H1 (cell line): Measurements from ENCODE around the gene GALP. TPM values are rescaled to one million over a fixed set of nuclear protein-coding genes. Genes with fewer than 3 reads are reported as not detected.

Experiments used
- CTCF ChIA-PET: fragments of 300-600 bp; sonication (Branson Sonifier 250); formaldehyde crosslinking; loops from one replicate; lab custom pipeline; 2021; ENCODE audit not compliant: partially characterized antibody; lab: Charles Lee
- POLR2A ChIA-PET: fragments of 300-600 bp; sonication (Branson Sonifier 250); formaldehyde crosslinking; loops from one replicate; lab custom pipeline; 2021; ENCODE audit warnings: inconsistent platforms; ENCODE audit not compliant: partially characterized antibody; lab: Charles Lee
- DNase-seq, 2 experiments: peaks; one replicate each; pipeline versions ENCODE4 v3.0.0 to v3.0.0-alpha.2; 2010 to 2022; ENCODE audit warnings: low spot score in 2 of 2, low read depth in 1 of 2, mixed read lengths in 1 of 2
- FAIRE-seq: peaks from 2 replicates; lab custom pipeline; 2011; peaks lifted over from hg19 to GRCh38; lab: Jason Lieb, UNC
- H2AFZ ChIP-seq: 2 replicates; pipeline ENCODE4 v1.8.1; 2012; ENCODE audit warnings: low read length, inconsistent platforms
- H2AK5ac ChIP-seq: 2 replicates; pipeline ENCODE4 v1.6.1; 2013; ENCODE audit warnings: low read depth, low read length
- H2BK120ac ChIP-seq: replicated peaks from 2 replicates; pipeline ENCODE3; 2013; ENCODE audit warnings: low read depth, low read length, inconsistent platforms
- H2BK12ac ChIP-seq: 2 replicates; pipeline ENCODE4 v1.6.1; 2013; ENCODE audit warnings: low read depth, low read length
- H2BK15ac ChIP-seq: 2 replicates; pipeline ENCODE4 v1.6.1; 2013; ENCODE audit warnings: low read length
- H2BK20ac ChIP-seq: 2 replicates; pipeline ENCODE4 v1.6.1; 2013; ENCODE audit warnings: low read length
- H2BK5ac ChIP-seq: 2 replicates; pipeline ENCODE4 v1.6.1; 2013; ENCODE audit warnings: low read depth, low read length
- H3K14ac ChIP-seq: 2 replicates; pipeline ENCODE4 v1.6.1; 2013; ENCODE audit warnings: inconsistent platforms; ENCODE audit not compliant: insufficient read length
- H3K18ac ChIP-seq: 2 replicates; pipeline ENCODE4 v1.6.1; 2013; ENCODE audit warnings: low read length; ENCODE audit errors: extremely low read depth
- H3K23ac ChIP-seq: 2 replicates; pipeline ENCODE4 v1.6.1; 2013; ENCODE audit warnings: inconsistent platforms; ENCODE audit not compliant: insufficient read length
- H3K23me2 ChIP-seq: 2 replicates; pipeline ENCODE4 v1.6.1; 2013; ENCODE audit warnings: low read depth, low read length
- H3K27ac ChIP-seq: 2 replicates; pipeline ENCODE4 v1.6.1; 2011; ENCODE audit warnings: low read depth, low read length, inconsistent platforms
- H3K27me3 ChIP-seq, 4 experiments: replicated peaks in 1 of 4; 1 replicate in 1 of 4; 2 replicates in 3 of 4; pipeline versions ENCODE4 v1.6.1 to v1.8.1; 2011 to 2013; ENCODE audit warnings: low read length in 3 of 4, mild to moderate bottlenecking in 3 of 4, inconsistent platforms in 2 of 4, mixed read lengths in 2 of 4, moderate library complexity in 1 of 4; ENCODE audit not compliant: control insufficient read depth in 3 of 4, insufficient read depth in 3 of 4; ENCODE audit errors: extremely low read depth in 1 of 4
- H3K36me3 ChIP-seq, 4 experiments: 2 replicates each; pipeline versions ENCODE4 v1.6.1 to v1.8.1; 2011 to 2013; ENCODE audit warnings: mild to moderate bottlenecking in 4 of 4, low read length in 3 of 4, moderate library complexity in 2 of 4, control low read depth in 1 of 4, inconsistent platforms in 1 of 4; ENCODE audit not compliant: insufficient read depth in 4 of 4, control insufficient read depth in 2 of 4
- H3K4ac ChIP-seq: replicated peaks from 2 replicates; pipeline ENCODE3; 2013; ENCODE audit warnings: low read length, low read depth, mixed read lengths, inconsistent platforms; ENCODE audit not compliant: insufficient read length
- H3K4me1 ChIP-seq, 4 experiments: replicated peaks in 1 of 4; 1 replicate in 1 of 4; 2 replicates in 3 of 4; pipeline versions ENCODE4 v1.6.1 to v1.8.1; 2011 to 2013; ENCODE audit warnings: low read length in 3 of 4, inconsistent platforms in 2 of 4, mixed read lengths in 1 of 4; ENCODE audit not compliant: insufficient read depth in 4 of 4, control insufficient read depth in 3 of 4
- H3K4me2 ChIP-seq, 2 experiments: 2 replicates each; pipeline versions ENCODE4 v1.6.1 to v1.8.1; 2011 to 2013; ENCODE audit warnings: low read depth in 2 of 2, low read length in 2 of 2, control low read depth in 1 of 2, inconsistent platforms in 1 of 2, mild to moderate bottlenecking in 1 of 2; ENCODE audit not compliant: insufficient read depth in 1 of 2
- H3K4me3 ChIP-seq, 4 experiments: fragments of 200-600, 300-600 bp in 1 of 4; sonication (generic), shearing (Covaris generic), sonication (Bioruptor Twin) in 1 of 4; 2 replicates each; pipeline versions ENCODE4 v1.5.1 to v1.8.1; 2011 to 2016; ENCODE audit warnings: low read length in 4 of 4, low read depth in 3 of 4, control low read depth in 2 of 4, inconsistent platforms in 2 of 4, mild to moderate bottlenecking in 2 of 4, mixed read lengths in 1 of 4, moderate library complexity in 1 of 4; ENCODE audit not compliant: insufficient read depth in 2 of 4; ENCODE audit errors: extremely low read depth in 1 of 4
- H3K56ac ChIP-seq: replicated peaks from 2 replicates; pipeline ENCODE3; 2013; ENCODE audit warnings: low read depth, mild to moderate bottlenecking, mixed read lengths, low read length, inconsistent platforms; ENCODE audit not compliant: insufficient read length
- H3K79me1 ChIP-seq: 2 replicates; pipeline ENCODE4 v1.6.1; 2013; ENCODE audit warnings: low read depth, low read length, control low read depth
- H3K79me2 ChIP-seq, 2 experiments: 2 replicates each; pipeline versions ENCODE4 v1.6.1 to v1.8.1; 2012 to 2013; ENCODE audit warnings: low read length in 2 of 2, mild to moderate bottlenecking in 2 of 2, inconsistent platforms in 1 of 2; ENCODE audit not compliant: insufficient read depth in 2 of 2, control insufficient read depth in 1 of 2
- H3K9ac ChIP-seq, 4 experiments: replicated peaks in 1 of 4; 1 replicate in 1 of 4; 2 replicates in 3 of 4; pipeline versions ENCODE4 v1.6.1 to v1.8.1; 2011 to 2013; ENCODE audit warnings: low read depth in 3 of 4, low read length in 3 of 4, control low read depth in 2 of 4, mild to moderate bottlenecking in 2 of 4, moderate library complexity in 2 of 4, inconsistent platforms in 1 of 4; ENCODE audit errors: extremely low read depth in 1 of 4
- H3K9me3 ChIP-seq, 2 experiments: 2 replicates each; pipeline versions ENCODE4 v1.6.1 to v1.8.1; 2012 to 2013; ENCODE audit warnings: mild to moderate bottlenecking in 2 of 2, moderate library complexity in 2 of 2, control low read depth in 1 of 2, inconsistent platforms in 1 of 2, low read depth in 1 of 2, low read length in 1 of 2, mixed read lengths in 1 of 2; ENCODE audit not compliant: insufficient read depth in 2 of 2
- H4K20me1 ChIP-seq, 2 experiments: replicated peaks in 1 of 2; 2 replicates each; pipeline versions ENCODE3 to v1.8.1; 2011 to 2013; ENCODE audit warnings: inconsistent platforms in 2 of 2, low read length in 2 of 2, mild to moderate bottlenecking in 1 of 2; ENCODE audit not compliant: insufficient read depth in 2 of 2, control insufficient read depth in 1 of 2
- H4K5ac ChIP-seq: 2 replicates; pipeline ENCODE4 v1.6.1; 2013; ENCODE audit warnings: low read length, low read depth, mixed read lengths, inconsistent platforms; ENCODE audit not compliant: insufficient read length
- H4K8ac ChIP-seq: 2 replicates; pipeline ENCODE4 v1.8.0; 2013; ENCODE audit warnings: mild to moderate bottlenecking, moderate library complexity, low read length, inconsistent platforms; ENCODE audit not compliant: insufficient read depth; ENCODE audit errors: extremely low read depth
- H4K91ac ChIP-seq: replicated peaks from 2 replicates; pipeline ENCODE3; 2013; ENCODE audit warnings: low read length, mixed read lengths, inconsistent platforms; ENCODE audit not compliant: insufficient read length
- JUN ChIP-seq: IDR thresholded peaks from 2 replicates; pipeline ENCODE4 v1.6.1; 2011; ENCODE audit warnings: low read depth, mild to moderate bottlenecking, improper control_type of control experiment, low read length
- POLR2A ChIP-seq, 2 experiments: IDR thresholded peaks; 1 replicate in 1 of 2; 2 replicates in 1 of 2; pipeline ENCODE4 v1.6.1; 2011; ENCODE audit warnings: low read depth in 2 of 2, low read length in 2 of 2, mild to moderate bottlenecking in 2 of 2; ENCODE audit errors: control extremely low read depth in 1 of 2
- SIX5 ChIP-seq: IDR thresholded peaks from 2 replicates; pipeline ENCODE4 v1.6.1; 2011; ENCODE audit warnings: mild to moderate bottlenecking, low read depth, low read length
- WGBS, 2 experiments: shearing (Covaris generic) in 1 of 2; methylation state at CpG; one replicate each; pipeline versions ENCODE4 v1.1.6 to v1.1.7; 2013 to 2015; ENCODE audit warnings: low lambda C conversion rate in 2 of 2, mixed read lengths in 2 of 2, inconsistent platforms in 1 of 2, low coverage in 1 of 2, missing lambda C conversion rate in 1 of 2; ENCODE audit not compliant: insufficient replicate concordance in 2 of 2, insufficient coverage in 1 of 2, insufficient read length in 1 of 2; ENCODE audit errors: extremely low coverage in 1 of 2, missing lambda C conversion rate in 1 of 2; 5-methylcytosine and 5-hydroxymethylcytosine counted together
- polyA plus RNA-seq, 7 experiments: library from polyadenylated mRNA; depleted of rRNA in 3 of 7; stranded (reverse) in 5 of 7; unstranded in 2 of 7; fragments of >200 nt in 5 of 7; fragments of 200-250 nt in 2 of 7; gene quantifications; 1 replicate in 5 of 7; 2 replicates in 1 of 7; 4 replicates in 1 of 7; pipeline versions ENCODE4 v1.2.1 to v1.2.3, GENCODE V29; 2011 to 2013; ENCODE audit warnings: missing spikeins in 2 of 7, mixed read lengths in 2 of 7
- total RNA-seq: library from RNA; stranded (reverse); fragmentation: NEBNext Ultra II Directional; extraction: Animal tissue kit (Norgen Biotek cat#: 25700); gene quantifications from 2 replicates; pipeline ENCODE4 v1.2.1, GENCODE V29; 2021

Gene GALP
- total and polyA plus RNA-seq, 2 of the 8 experiments (the other 6 are each of a cell fraction or from before 2014, with no cell fraction given), result 0.14 TPM; not detected in 1

- 83% methylated on average over 14 of the region's 14 CpGs; no CpG with 5 or more reads in 1 of the 2 experiments for WGBS, 2 experiments
- Histone ChIP-seq H3K79me1 (no peaks in the 10 kb centered on the region), H2AK5ac (no peak overlapping the region), H4K91ac (no peak overlapping the region), H3K27me3 (no peaks in the 10 kb centered on the region), H3K79me2 (no peaks in the 10 kb centered on the region), H2BK5ac (no peak overlapping the region), H3K18ac (no peak overlapping the region), H4K5ac (no peak overlapping the region), H4K20me1 (no peaks in the 10 kb centered on the region), H3K56ac (no peak overlapping the region), H2BK12ac (no peak overlapping the region), H3K23me2 (no peaks in the 10 kb centered on the region; the same call in 1 of the 2 replicates), H3K27ac (no peak overlapping the region), H3K9me3 (no peaks in the 10 kb centered on the region), H2BK15ac (no peak overlapping the region), H2BK120ac (no peak overlapping the region), H3K14ac (no peak overlapping the region), H3K4me3 (no peak overlapping the region), H3K23ac (no peak overlapping the region), H2BK20ac (no peak overlapping the region), H3K36me3 (no peaks in the 10 kb centered on the region), H3K4me2 (no peak overlapping the region), H3K4me1 (peaks cover 3 to 15% (median 7%) of the 10 kb centered on the region in 4 experiments), H3K4ac (no peak overlapping the region), H4K8ac (no peak overlapping the region; the same call in 1 of the 2 replicates), H2AFZ (no peak overlapping the region), H3K9ac (no peak overlapping the region)
- CTCF ChIA-PET, result interaction anchor here (0.6 to 7.1 kb wide), 6 partner anchors 18 to 119 kb away, joined by 4 to 35 read pairs (median 4); no protein-coding TSS in a partner anchor
- FAIRE-seq (no peak), DNase-seq (no peak)
- POLR2A ChIA-PET, result interaction anchor here (0.5 to 2.5 kb wide), 3 partner anchors 13 to 49 kb away, joined by 3 to 9 read pairs (median 5); partner anchors contain the start of gene ZNF787
- TF ChIP-seq POLR2A (IDR thresholded peaks at IDR 0.05; ENCODE audit: control extremely low read depth in 1 of 2, low read depth in 2 of 2, low read length in 2 of 2) (no peak), JUN (no peak), SIX5 (no peak)
Observed at GRCh38 chr19:56133858-56134653, 41.8 kb upstream of the GALP start.
